Fibroblast of the aortic adventitia (primary cell): ENCODE measurements around the gene ATP2B3. TPM values are rescaled to one million over a fixed set of nuclear protein-coding genes. Genes with fewer than 3 reads are reported as not detected.

Experiments
- DNase-seq: peaks from one replicate; pipeline ENCODE4 v3.0.0-alpha.2; 2010; ENCODE audit warnings: low read depth
- H3K4me3 ChIP-seq: 2 replicates; pipeline ENCODE4 v1.5.1; 2011; ENCODE audit warnings: low read depth, mild to moderate bottlenecking, control low read depth, low read length, moderate library complexity
- total RNA-seq: library from RNA; depleted of rRNA; stranded (reverse); fragments of >200 nt; gene quantifications from 2 replicates; pipeline ENCODE4 v1.2.3, GENCODE V29; 2012; ENCODE audit warnings: low replicate concordance
- TF ChIP-seq, protein P1 (sequence below): IDR thresholded peaks from 2 replicates; pipeline ENCODE4 v1.5.1; 2011; ENCODE audit warnings: mild to moderate bottlenecking, low read length, control low read depth, inconsistent platforms; ENCODE audit not compliant: insufficient read depth

Gene ATP2B3
- total RNA-seq, 1 donor, result not detected

DNA sequence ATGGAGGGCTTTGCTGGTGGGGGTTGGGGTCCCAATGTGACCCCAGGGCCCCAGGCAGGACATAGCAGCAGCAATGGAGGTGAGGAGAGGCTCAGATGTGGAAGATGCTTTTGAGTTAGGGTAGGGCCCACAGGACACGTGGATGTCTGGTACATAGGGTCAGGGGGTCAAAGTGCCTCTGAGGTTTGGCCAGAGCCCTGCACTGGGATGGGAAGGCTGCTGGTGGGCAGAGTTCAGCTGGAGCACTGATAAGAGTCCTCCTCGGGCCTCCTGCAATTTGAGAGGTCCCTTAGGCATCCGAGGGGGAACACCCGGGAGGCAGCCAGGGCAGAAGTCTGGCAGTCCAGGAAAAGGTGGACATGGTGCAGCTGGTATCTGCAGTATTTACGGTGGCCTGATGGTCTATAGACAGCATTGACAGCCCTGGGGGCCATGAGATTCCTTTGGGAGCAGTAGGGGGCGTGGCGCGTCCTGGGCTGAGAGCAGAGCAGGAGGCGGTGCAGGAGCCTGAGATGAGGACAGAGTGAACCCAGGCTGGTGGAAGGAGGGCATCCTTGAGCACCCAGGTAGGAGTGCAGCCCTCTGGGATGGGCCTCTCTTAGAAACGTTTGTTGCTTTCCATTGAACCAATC is 58.9 kb downstream of the ATP2B3 start:
- TF ChIP-seq, protein P1, sequence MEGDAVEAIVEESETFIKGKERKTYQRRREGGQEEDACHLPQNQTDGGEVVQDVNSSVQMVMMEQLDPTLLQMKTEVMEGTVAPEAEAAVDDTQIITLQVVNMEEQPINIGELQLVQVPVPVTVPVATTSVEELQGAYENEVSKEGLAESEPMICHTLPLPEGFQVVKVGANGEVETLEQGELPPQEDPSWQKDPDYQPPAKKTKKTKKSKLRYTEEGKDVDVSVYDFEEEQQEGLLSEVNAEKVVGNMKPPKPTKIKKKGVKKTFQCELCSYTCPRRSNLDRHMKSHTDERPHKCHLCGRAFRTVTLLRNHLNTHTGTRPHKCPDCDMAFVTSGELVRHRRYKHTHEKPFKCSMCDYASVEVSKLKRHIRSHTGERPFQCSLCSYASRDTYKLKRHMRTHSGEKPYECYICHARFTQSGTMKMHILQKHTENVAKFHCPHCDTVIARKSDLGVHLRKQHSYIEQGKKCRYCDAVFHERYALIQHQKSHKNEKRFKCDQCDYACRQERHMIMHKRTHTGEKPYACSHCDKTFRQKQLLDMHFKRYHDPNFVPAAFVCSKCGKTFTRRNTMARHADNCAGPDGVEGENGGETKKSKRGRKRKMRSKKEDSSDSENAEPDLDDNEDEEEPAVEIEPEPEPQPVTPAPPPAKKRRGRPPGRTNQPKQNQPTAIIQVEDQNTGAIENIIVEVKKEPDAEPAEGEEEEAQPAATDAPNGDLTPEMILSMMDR, result no peak
- DNase-seq, result no peak

DNA sequence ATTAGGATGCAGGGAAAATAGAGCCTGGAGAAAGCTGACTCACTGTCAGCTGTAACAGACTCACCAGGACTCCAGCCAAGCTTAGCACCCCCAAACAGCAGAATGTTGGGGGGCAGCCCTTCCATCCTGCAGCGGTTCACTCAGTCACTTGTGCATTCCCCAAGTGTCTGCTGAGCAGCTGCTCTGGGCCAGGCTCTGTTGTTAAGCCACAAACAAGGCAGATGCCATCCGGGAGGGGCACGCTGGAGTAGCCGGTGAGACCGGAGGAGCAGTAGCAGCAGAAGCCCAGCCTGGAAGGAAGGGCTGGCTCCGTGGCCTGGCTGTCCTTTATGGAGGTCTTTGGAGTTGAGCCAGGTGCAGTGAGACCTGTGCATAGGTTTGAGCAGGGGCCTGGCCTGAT is 59.5 kb downstream of the ATP2B3 start:
- TF ChIP-seq, protein P1, result no peak
- DNase-seq, result no peak
- H3K4me3 ChIP-seq, result no peak overlapping the region

More for the DNA sequence above, 58.9 kb downstream of the ATP2B3 start:
- no peak overlapping the region for H3K4me3 ChIP-seq

DNA sequence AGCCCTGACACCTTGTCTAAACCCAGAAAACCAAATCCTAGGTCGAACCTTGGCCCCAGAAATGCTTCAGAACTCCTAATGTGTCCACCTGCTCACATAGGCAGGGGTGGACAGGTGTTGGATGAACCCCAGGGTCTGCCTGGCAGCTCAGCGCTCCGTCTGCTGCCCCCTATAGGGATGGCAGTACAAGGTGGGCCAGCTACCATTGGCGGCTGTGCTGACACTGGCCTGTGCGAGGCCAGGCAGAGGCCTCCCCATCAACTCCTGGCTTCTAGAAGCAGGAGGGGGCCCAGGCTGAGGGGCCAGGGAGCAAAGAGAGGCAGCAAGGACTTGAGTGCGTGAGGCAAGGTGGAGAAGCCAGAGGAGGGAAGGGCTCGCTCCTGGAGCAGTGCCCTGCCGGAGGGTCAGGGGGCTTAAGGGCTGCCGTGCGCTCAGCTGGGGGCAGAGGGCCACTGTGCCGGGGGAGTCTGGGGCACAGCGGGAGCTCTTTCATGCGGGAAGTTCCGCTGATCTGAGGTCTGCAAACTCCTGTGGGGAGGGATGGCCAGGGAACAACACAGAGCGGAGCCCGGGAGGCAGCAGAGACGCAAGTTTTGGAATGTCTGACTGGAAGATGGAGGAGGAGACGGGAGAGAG is 60.9 kb downstream of the ATP2B3 start:
- H3K4me3 ChIP-seq, result no peak overlapping the region
- TF ChIP-seq, protein P1, result no peak
- no peak for DNase-seq

DNA sequence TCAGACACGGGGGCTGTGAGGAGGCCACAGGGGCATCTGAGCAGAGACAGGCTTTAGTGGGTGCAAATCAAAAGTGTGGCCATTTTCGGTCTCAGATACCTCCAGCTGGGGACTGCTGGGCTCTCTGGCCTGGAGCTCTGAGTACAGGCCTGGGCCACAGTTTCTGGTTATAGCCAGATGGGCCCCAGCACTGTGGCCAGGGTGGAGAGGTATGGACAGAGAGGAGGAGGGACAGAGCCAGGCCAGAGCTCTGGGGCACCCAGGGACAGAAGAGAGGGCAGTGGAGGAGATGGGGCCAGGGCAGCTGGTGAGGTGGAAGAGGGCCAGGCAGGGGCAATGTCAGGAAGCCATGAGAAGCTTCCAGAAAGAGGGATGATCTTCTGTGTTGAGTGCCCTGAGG is 61.4 kb downstream of the ATP2B3 start:
- H3K4me3 ChIP-seq, result no peak overlapping the region
- DNase-seq, result no peak
- TF ChIP-seq, protein P1, result no peak

DNA sequence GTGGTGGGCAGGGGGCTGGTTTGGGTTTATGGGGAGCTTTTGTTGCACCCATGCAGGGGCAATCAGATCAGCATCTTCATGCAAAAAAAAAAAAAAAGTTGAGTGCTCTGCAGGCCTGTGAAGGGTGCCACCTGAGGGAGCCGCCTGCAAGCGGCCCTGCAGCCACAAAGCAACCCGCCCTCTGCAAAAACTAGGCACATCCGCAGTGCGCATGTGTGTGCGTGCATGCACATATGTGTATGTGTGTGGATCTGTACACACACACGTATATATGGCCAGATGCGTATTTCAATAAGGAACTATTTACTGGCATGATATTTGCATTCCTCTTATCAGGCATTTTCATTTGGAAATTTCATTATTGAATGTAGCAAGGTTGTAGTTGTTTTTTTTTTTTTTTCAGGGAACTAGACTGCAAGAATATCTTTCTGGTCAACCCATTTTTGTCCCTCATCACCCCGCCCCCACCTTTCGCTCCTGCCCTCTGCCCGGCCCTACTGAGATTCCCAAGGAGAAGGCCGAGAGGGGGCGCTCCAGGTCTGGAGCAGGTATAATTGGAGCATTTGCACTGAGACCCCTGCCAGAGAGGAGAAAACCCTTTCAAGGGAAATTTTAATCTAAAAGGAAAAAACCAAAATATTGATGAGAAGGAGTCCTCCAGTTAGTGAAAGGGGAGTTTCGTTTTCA is 63.4 kb downstream of the ATP2B3 start:
- H3K4me3 ChIP-seq, result no peak overlapping the region
- TF ChIP-seq, protein P1, result no peak
- no peak for DNase-seq

DNA sequence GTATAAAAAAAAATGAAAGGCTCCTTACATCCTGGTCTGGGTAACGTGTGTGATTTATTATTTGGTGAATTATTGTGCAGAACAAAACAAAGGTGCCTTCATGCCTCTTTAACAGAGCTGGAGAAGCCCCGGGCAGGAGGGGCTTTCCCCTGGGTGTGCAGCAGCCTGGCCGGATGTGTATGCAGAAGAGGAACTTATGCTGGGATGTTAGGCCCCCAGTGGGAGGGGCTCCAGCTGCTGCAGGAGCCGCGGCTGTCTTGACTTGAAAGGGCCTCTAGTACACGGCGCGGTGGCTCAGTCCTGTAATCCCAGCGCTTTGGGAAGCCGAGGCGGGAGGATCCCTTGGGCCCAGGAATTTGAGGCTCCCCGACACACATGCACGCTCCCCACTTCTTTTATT is 65.5 kb downstream of the ATP2B3 start:
- no peak overlapping the region for H3K4me3 ChIP-seq
- TF ChIP-seq, protein P1, result no peak
- no peak for DNase-seq
